Endodermal cell (in vitro differentiated cells): ENCODE data around the gene RAB20. TPM values are rescaled to one million over a fixed set of nuclear protein-coding genes. Genes with fewer than 3 reads are reported as not detected.

ENCODE experiments used
- DNase-seq: peaks from one replicate; pipeline ENCODE4 v3.0.0-alpha.2; 2017
- H3K27ac ChIP-seq: 2 replicates; pipeline ENCODE4 v1.5.1; 2013; ENCODE audit warnings: mild to moderate bottlenecking, low read depth, low read length, moderate library complexity
- H3K27me3 ChIP-seq: 2 replicates; pipeline ENCODE4 v1.6.1; 2013; ENCODE audit warnings: mild to moderate bottlenecking, low read length, moderate library complexity; ENCODE audit not compliant: insufficient read depth, control insufficient read depth, poor library complexity, severe bottlenecking
- H3K36me3 ChIP-seq: 2 replicates; pipeline ENCODE4 v1.7.0; 2013; ENCODE audit warnings: mild to moderate bottlenecking, low read length, moderate library complexity; ENCODE audit not compliant: control insufficient read depth, insufficient read depth
- H3K4me1 ChIP-seq: one replicate; pipeline ENCODE4 v1.7.0; 2013; ENCODE audit warnings: low read length; ENCODE audit not compliant: control insufficient read depth, insufficient read depth
- H3K4me3 ChIP-seq: 2 replicates; pipeline ENCODE4 v1.5.1; 2013; ENCODE audit warnings: mild to moderate bottlenecking, low read length, moderate library complexity
- H3K9ac ChIP-seq: 2 replicates; pipeline ENCODE4 v1.6.1; 2013; ENCODE audit warnings: mild to moderate bottlenecking, low read length, moderate library complexity; ENCODE audit not compliant: poor library complexity, severe bottlenecking; ENCODE audit errors: extremely low read depth
- H3K9me3 ChIP-seq: 2 replicates; pipeline ENCODE4 v1.6.1; 2013; ENCODE audit warnings: mild to moderate bottlenecking, low read length, moderate library complexity; ENCODE audit not compliant: control insufficient read depth
- H3K27ac Mint-ChIP-seq: 2 replicates; pipeline ENCODE4 v1.8.0; 2020; ENCODE audit warnings: mixed read lengths
- H3K27me3 Mint-ChIP-seq: 2 replicates; pipeline ENCODE4 v1.8.0; 2021; ENCODE audit warnings: mild to moderate bottlenecking, mixed read lengths; ENCODE audit not compliant: insufficient read depth
- H3K36me3 Mint-ChIP-seq: 2 replicates; pipeline ENCODE4 v1.8.0; 2020; ENCODE audit warnings: low read depth, mixed read lengths
- H3K4me1 Mint-ChIP-seq: 2 replicates; pipeline ENCODE4 v1.8.0; 2020; ENCODE audit warnings: mixed read lengths
- H3K4me3 Mint-ChIP-seq: 2 replicates; pipeline ENCODE4 v1.8.0; 2020; ENCODE audit warnings: mild to moderate bottlenecking, moderate library complexity, mixed read lengths
- H3K9me3 Mint-ChIP-seq: 2 replicates; pipeline ENCODE4 v1.8.0; 2020; ENCODE audit warnings: mild to moderate bottlenecking, mixed read lengths
- WGBS, 2 experiments: methylation state at CpG; one replicate each; pipeline versions ENCODE4 v1.1.5 to v1.1.7; 2013; ENCODE audit warnings: missing lambda C conversion rate in 2 of 2, mixed read lengths in 1 of 2; ENCODE audit not compliant: insufficient coverage in 1 of 2, insufficient read length in 1 of 2; 5-methylcytosine and 5-hydroxymethylcytosine counted together
- total RNA-seq, 2 donors: library from RNA; stranded (reverse); fragmentation: NEBNext Ultra II Directional in 1 of 2; extraction: Animal tissue kit (Norgen Biotek cat#: 25700) in 1 of 2; gene quantifications; 2 replicates in 1 of 2; 3 replicates in 1 of 2; pipeline ENCODE4 v1.2.1, GENCODE V29; 2021
- TF ChIP-seq, protein P1 (sequence below): fragments of 200-600 bp; sonication (generic); conservative IDR thresholded peaks from 2 replicates; pipeline ENCODE4 v1.5.0; 2021; ENCODE audit warnings: antibody characterized with exemption, mild to moderate bottlenecking

Gene RAB20
- total RNA-seq, 2 donors from 2014 or later: 12.6 to 14.2 TPM

DNA sequence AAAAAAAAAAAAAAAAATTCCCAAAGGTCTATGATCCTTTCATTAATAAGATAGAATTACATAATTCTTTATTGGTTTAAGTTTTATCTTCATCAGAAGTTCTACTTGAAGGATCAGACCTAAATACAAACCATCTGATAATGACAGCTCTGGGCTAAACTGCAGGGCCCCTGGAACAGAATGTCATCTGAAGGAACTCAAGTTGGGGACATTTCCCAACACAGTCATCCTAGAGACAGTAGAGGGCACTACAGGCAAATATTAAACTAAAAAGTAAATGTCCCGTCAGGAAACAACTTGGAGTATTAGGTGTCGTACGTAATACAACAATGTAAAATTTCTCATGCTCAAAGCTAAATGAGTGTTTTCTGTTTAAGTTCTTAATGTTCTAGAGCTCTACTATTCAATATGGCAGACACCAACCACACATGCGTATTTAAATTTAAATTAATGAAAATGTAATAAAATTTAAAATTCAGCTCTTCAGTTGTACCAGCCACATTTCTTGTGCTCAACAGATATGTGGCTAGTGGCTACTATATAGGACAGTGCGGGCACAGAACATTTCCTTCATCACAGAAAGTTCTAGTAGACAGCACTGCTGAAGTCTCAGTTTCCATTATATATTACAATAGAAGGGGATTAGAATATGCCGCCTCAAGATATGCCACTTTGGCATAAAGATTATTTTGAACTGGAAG is 32.1 kb upstream of the RAB20 start:
- no peaks in the 10 kb centered on the region for H3K36me3 Mint-ChIP-seq
- peaks cover 19% of the 10 kb centered on the region for H3K4me1 Mint-ChIP-seq
- no peak overlapping the region for H3K4me3 Mint-ChIP-seq
- H3K27ac ChIP-seq: no peak overlapping the region
- no peak overlapping the region for H3K4me3 ChIP-seq
- 51 to 83% methylated on average over 3 to 5 of the region's 6 CpGs for WGBS, 2 experiments
- no peaks in the 10 kb centered on the region for H3K9me3 ChIP-seq
- H3K4me1 ChIP-seq: peaks cover 12% of the 10 kb centered on the region
- TF ChIP-seq, protein P1, sequence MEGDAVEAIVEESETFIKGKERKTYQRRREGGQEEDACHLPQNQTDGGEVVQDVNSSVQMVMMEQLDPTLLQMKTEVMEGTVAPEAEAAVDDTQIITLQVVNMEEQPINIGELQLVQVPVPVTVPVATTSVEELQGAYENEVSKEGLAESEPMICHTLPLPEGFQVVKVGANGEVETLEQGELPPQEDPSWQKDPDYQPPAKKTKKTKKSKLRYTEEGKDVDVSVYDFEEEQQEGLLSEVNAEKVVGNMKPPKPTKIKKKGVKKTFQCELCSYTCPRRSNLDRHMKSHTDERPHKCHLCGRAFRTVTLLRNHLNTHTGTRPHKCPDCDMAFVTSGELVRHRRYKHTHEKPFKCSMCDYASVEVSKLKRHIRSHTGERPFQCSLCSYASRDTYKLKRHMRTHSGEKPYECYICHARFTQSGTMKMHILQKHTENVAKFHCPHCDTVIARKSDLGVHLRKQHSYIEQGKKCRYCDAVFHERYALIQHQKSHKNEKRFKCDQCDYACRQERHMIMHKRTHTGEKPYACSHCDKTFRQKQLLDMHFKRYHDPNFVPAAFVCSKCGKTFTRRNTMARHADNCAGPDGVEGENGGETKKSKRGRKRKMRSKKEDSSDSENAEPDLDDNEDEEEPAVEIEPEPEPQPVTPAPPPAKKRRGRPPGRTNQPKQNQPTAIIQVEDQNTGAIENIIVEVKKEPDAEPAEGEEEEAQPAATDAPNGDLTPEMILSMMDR: peak; percentile 79
- no peaks in the 10 kb centered on the region for H3K36me3 ChIP-seq
- H3K27ac Mint-ChIP-seq: no peak overlapping the region
- H3K27me3 Mint-ChIP-seq: no peaks in the 10 kb centered on the region
- H3K27me3 ChIP-seq: no peaks in the 10 kb centered on the region
- DNase-seq: peak; percentile 47
- H3K9me3 Mint-ChIP-seq: no peaks in the 10 kb centered on the region
- H3K9ac ChIP-seq: no peak overlapping the region

DNA sequence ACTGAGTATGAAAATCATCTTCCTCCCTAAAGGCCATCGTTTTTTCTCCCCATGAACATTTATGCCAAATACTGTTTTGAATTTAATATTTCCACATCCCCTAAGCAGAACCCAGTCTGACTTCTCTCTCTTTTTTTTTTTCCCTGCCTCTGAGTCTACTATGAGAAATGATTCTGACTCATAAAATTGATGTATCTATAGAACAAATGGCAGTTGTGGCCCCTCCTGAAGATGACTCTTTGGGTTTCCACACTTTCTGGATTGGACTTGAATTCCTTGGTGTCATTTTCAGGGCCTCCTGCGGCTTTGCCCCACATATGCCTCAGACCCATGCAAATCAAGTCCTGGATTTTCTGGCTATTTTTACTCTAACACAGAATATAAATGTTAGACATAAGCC is 31.1 kb upstream of the RAB20 start:
- TF ChIP-seq, protein P1: no peak
- Histone ChIP-seq H3K4me3 (no peak overlapping the region), H3K9me3 (no peaks in the 10 kb centered on the region), H3K27me3 (no peaks in the 10 kb centered on the region), H3K4me1 (peaks cover 12% of the 10 kb centered on the region), H3K27ac (no peak overlapping the region), H3K36me3 (no peaks in the 10 kb centered on the region), H3K9ac (no peak overlapping the region)
- Mint-ChIP-seq H3K9me3 (no peaks in the 10 kb centered on the region), H3K27ac (no peak overlapping the region), H3K27me3 (no peaks in the 10 kb centered on the region), H3K36me3 (no peaks in the 10 kb centered on the region), H3K4me3 (no peak overlapping the region), H3K4me1 (peaks cover 18% of the 10 kb centered on the region)
- WGBS, 2 experiments: 96 to 100% methylated on average over 2 of the region's 2 CpGs
- peak; percentile 25 for DNase-seq

DNA sequence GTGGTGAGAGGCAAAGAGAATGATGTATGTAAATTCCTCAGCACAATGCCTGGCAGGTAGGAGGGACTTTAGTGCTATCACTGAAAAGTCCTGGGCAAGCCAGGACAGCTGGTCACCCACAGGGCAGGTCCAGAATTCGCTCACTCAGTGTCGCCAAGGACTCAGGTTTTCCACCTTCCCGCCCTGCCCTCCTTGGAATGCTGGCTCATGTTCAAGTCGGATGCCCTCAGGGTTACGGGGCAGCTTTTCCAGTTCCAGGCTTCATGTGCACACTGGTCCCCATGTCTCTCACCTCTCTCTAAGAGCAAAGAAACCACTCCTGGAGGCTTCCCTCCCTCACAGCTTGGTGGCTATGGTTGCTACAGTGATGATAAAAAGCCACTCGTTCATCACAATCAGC is 29.1 kb upstream of the RAB20 start:
- H3K4me3 Mint-ChIP-seq: no peak overlapping the region
- Histone ChIP-seq H3K9me3 (no peaks in the 10 kb centered on the region), H3K4me1 (peaks cover 12% of the 10 kb centered on the region), H3K4me3 (no peak overlapping the region), H3K36me3 (no peaks in the 10 kb centered on the region), H3K27me3 (no peaks in the 10 kb centered on the region), H3K9ac (no peak overlapping the region), H3K27ac (no peak overlapping the region)
- no peaks in the 10 kb centered on the region for H3K36me3 Mint-ChIP-seq
- peak; percentile 63 for DNase-seq
- peaks cover 9% of the 10 kb centered on the region for H3K4me1 Mint-ChIP-seq
- no peaks in the 10 kb centered on the region for H3K27me3 Mint-ChIP-seq
- no peaks in the 10 kb centered on the region for H3K9me3 Mint-ChIP-seq
- TF ChIP-seq, protein P1: no peak
- 83 to 85% methylated on average over 3 to 6 of the region's 6 CpGs for WGBS, 2 experiments
- H3K27ac Mint-ChIP-seq: no peak overlapping the region
